H1 (cell line): ENCODE results near the gene PHKA2. TPM values are rescaled to one million over a fixed set of nuclear protein-coding genes. Genes with fewer than 3 reads are reported as not detected.

Source experiments
- CTCF ChIA-PET: fragments of 300-600 bp; sonication (Branson Sonifier 250); formaldehyde crosslinking; loops from one replicate; lab custom pipeline; 2021; ENCODE audit not compliant: partially characterized antibody; lab: Charles Lee
- POLR2A ChIA-PET: fragments of 300-600 bp; sonication (Branson Sonifier 250); formaldehyde crosslinking; loops from one replicate; lab custom pipeline; 2021; ENCODE audit warnings: inconsistent platforms; ENCODE audit not compliant: partially characterized antibody; lab: Charles Lee
- DNase-seq, 2 experiments: peaks; one replicate each; pipeline versions ENCODE4 v3.0.0 to v3.0.0-alpha.2; 2010 to 2022; ENCODE audit warnings: low spot score in 2 of 2, low read depth in 1 of 2, mixed read lengths in 1 of 2
- FAIRE-seq: peaks from 2 replicates; lab custom pipeline; 2011; peaks lifted over from hg19 to GRCh38; lab: Jason Lieb, UNC
- H2AFZ ChIP-seq: 2 replicates; pipeline ENCODE4 v1.8.1; 2012; ENCODE audit warnings: low read length, inconsistent platforms
- H2AK5ac ChIP-seq: 2 replicates; pipeline ENCODE4 v1.6.1; 2013; ENCODE audit warnings: low read depth, low read length
- H2BK120ac ChIP-seq: replicated peaks from 2 replicates; pipeline ENCODE3; 2013; ENCODE audit warnings: low read depth, low read length, inconsistent platforms
- H2BK12ac ChIP-seq: 2 replicates; pipeline ENCODE4 v1.6.1; 2013; ENCODE audit warnings: low read depth, low read length
- H2BK15ac ChIP-seq: 2 replicates; pipeline ENCODE4 v1.6.1; 2013; ENCODE audit warnings: low read length
- H2BK20ac ChIP-seq: 2 replicates; pipeline ENCODE4 v1.6.1; 2013; ENCODE audit warnings: low read length
- H2BK5ac ChIP-seq: 2 replicates; pipeline ENCODE4 v1.6.1; 2013; ENCODE audit warnings: low read depth, low read length
- H3K14ac ChIP-seq: 2 replicates; pipeline ENCODE4 v1.6.1; 2013; ENCODE audit warnings: inconsistent platforms; ENCODE audit not compliant: insufficient read length
- H3K18ac ChIP-seq: 2 replicates; pipeline ENCODE4 v1.6.1; 2013; ENCODE audit warnings: low read length; ENCODE audit errors: extremely low read depth
- H3K23ac ChIP-seq: 2 replicates; pipeline ENCODE4 v1.6.1; 2013; ENCODE audit warnings: inconsistent platforms; ENCODE audit not compliant: insufficient read length
- H3K23me2 ChIP-seq: 2 replicates; pipeline ENCODE4 v1.6.1; 2013; ENCODE audit warnings: low read depth, low read length
- H3K27ac ChIP-seq: 2 replicates; pipeline ENCODE4 v1.6.1; 2011; ENCODE audit warnings: low read depth, low read length, inconsistent platforms
- H3K27me3 ChIP-seq, 4 experiments: replicated peaks in 1 of 4; 1 replicate in 1 of 4; 2 replicates in 3 of 4; pipeline versions ENCODE4 v1.6.1 to v1.8.1; 2011 to 2013; ENCODE audit warnings: low read length in 3 of 4, mild to moderate bottlenecking in 3 of 4, inconsistent platforms in 2 of 4, mixed read lengths in 2 of 4, moderate library complexity in 1 of 4; ENCODE audit not compliant: control insufficient read depth in 3 of 4, insufficient read depth in 3 of 4; ENCODE audit errors: extremely low read depth in 1 of 4
- H3K36me3 ChIP-seq, 4 experiments: 2 replicates each; pipeline versions ENCODE4 v1.6.1 to v1.8.1; 2011 to 2013; ENCODE audit warnings: mild to moderate bottlenecking in 4 of 4, low read length in 3 of 4, moderate library complexity in 2 of 4, control low read depth in 1 of 4, inconsistent platforms in 1 of 4; ENCODE audit not compliant: insufficient read depth in 4 of 4, control insufficient read depth in 2 of 4
- H3K4ac ChIP-seq: replicated peaks from 2 replicates; pipeline ENCODE3; 2013; ENCODE audit warnings: low read length, low read depth, mixed read lengths, inconsistent platforms; ENCODE audit not compliant: insufficient read length
- H3K4me1 ChIP-seq, 4 experiments: replicated peaks in 1 of 4; 1 replicate in 1 of 4; 2 replicates in 3 of 4; pipeline versions ENCODE4 v1.6.1 to v1.8.1; 2011 to 2013; ENCODE audit warnings: low read length in 3 of 4, inconsistent platforms in 2 of 4, mixed read lengths in 1 of 4; ENCODE audit not compliant: insufficient read depth in 4 of 4, control insufficient read depth in 3 of 4
- H3K4me2 ChIP-seq, 2 experiments: 2 replicates each; pipeline versions ENCODE4 v1.6.1 to v1.8.1; 2011 to 2013; ENCODE audit warnings: low read depth in 2 of 2, low read length in 2 of 2, control low read depth in 1 of 2, inconsistent platforms in 1 of 2, mild to moderate bottlenecking in 1 of 2; ENCODE audit not compliant: insufficient read depth in 1 of 2
- H3K4me3 ChIP-seq, 4 experiments: fragments of 200-600, 300-600 bp in 1 of 4; sonication (generic), shearing (Covaris generic), sonication (Bioruptor Twin) in 1 of 4; 2 replicates each; pipeline versions ENCODE4 v1.5.1 to v1.8.1; 2011 to 2016; ENCODE audit warnings: low read length in 4 of 4, low read depth in 3 of 4, control low read depth in 2 of 4, inconsistent platforms in 2 of 4, mild to moderate bottlenecking in 2 of 4, mixed read lengths in 1 of 4, moderate library complexity in 1 of 4; ENCODE audit not compliant: insufficient read depth in 2 of 4; ENCODE audit errors: extremely low read depth in 1 of 4
- H3K56ac ChIP-seq: replicated peaks from 2 replicates; pipeline ENCODE3; 2013; ENCODE audit warnings: low read depth, mild to moderate bottlenecking, mixed read lengths, low read length, inconsistent platforms; ENCODE audit not compliant: insufficient read length
- H3K79me1 ChIP-seq: 2 replicates; pipeline ENCODE4 v1.6.1; 2013; ENCODE audit warnings: low read depth, low read length, control low read depth
- H3K79me2 ChIP-seq, 2 experiments: 2 replicates each; pipeline versions ENCODE4 v1.6.1 to v1.8.1; 2012 to 2013; ENCODE audit warnings: low read length in 2 of 2, mild to moderate bottlenecking in 2 of 2, inconsistent platforms in 1 of 2; ENCODE audit not compliant: insufficient read depth in 2 of 2, control insufficient read depth in 1 of 2
- H3K9ac ChIP-seq, 4 experiments: replicated peaks in 1 of 4; 1 replicate in 1 of 4; 2 replicates in 3 of 4; pipeline versions ENCODE4 v1.6.1 to v1.8.1; 2011 to 2013; ENCODE audit warnings: low read depth in 3 of 4, low read length in 3 of 4, control low read depth in 2 of 4, mild to moderate bottlenecking in 2 of 4, moderate library complexity in 2 of 4, inconsistent platforms in 1 of 4; ENCODE audit errors: extremely low read depth in 1 of 4
- H3K9me3 ChIP-seq, 2 experiments: 2 replicates each; pipeline versions ENCODE4 v1.6.1 to v1.8.1; 2012 to 2013; ENCODE audit warnings: mild to moderate bottlenecking in 2 of 2, moderate library complexity in 2 of 2, control low read depth in 1 of 2, inconsistent platforms in 1 of 2, low read depth in 1 of 2, low read length in 1 of 2, mixed read lengths in 1 of 2; ENCODE audit not compliant: insufficient read depth in 2 of 2
- H4K20me1 ChIP-seq, 2 experiments: replicated peaks in 1 of 2; 2 replicates each; pipeline versions ENCODE3 to v1.8.1; 2011 to 2013; ENCODE audit warnings: inconsistent platforms in 2 of 2, low read length in 2 of 2, mild to moderate bottlenecking in 1 of 2; ENCODE audit not compliant: insufficient read depth in 2 of 2, control insufficient read depth in 1 of 2
- H4K5ac ChIP-seq: 2 replicates; pipeline ENCODE4 v1.6.1; 2013; ENCODE audit warnings: low read length, low read depth, mixed read lengths, inconsistent platforms; ENCODE audit not compliant: insufficient read length
- H4K8ac ChIP-seq: 2 replicates; pipeline ENCODE4 v1.8.0; 2013; ENCODE audit warnings: mild to moderate bottlenecking, moderate library complexity, low read length, inconsistent platforms; ENCODE audit not compliant: insufficient read depth; ENCODE audit errors: extremely low read depth
- H4K91ac ChIP-seq: replicated peaks from 2 replicates; pipeline ENCODE3; 2013; ENCODE audit warnings: low read length, mixed read lengths, inconsistent platforms; ENCODE audit not compliant: insufficient read length
- BCL11A ChIP-seq, 2 experiments: IDR thresholded peaks; one replicate each; pipeline ENCODE4 v1.6.1; 2011; ENCODE audit warnings: low read depth in 2 of 2, low read length in 2 of 2, mild to moderate bottlenecking in 2 of 2
- CBX5 ChIP-seq: fragments of 300-800, 300-1000 bp; sonication (generic); IDR thresholded peaks from 2 replicates; pipeline ENCODE4 v1.7.1; 2016; ENCODE audit warnings: antibody characterized with exemption, low read length, low read depth
- CHD2 ChIP-seq: IDR thresholded peaks from 2 replicates; pipeline ENCODE4 v1.6.1; 2012; ENCODE audit warnings: low read length, improper control_type of control experiment
- CTCF ChIP-seq, 3 experiments: IDR thresholded peaks; 1 replicate in 2 of 3; 2 replicates in 1 of 3; pipeline versions ENCODE4 v1.5.1 to v1.6.1; 2011; ENCODE audit warnings: low read length in 3 of 3, mild to moderate bottlenecking in 3 of 3, inconsistent platforms in 2 of 3, low read depth in 1 of 3, moderate library complexity in 1 of 3; ENCODE audit not compliant: insufficient read depth in 1 of 3; ENCODE audit errors: control extremely low read depth in 1 of 3
- EGR1 ChIP-seq: IDR thresholded peaks from 2 replicates; pipeline ENCODE4 v1.6.1; 2011; ENCODE audit warnings: low read depth, low read length, borderline replicate concordance
- EP300 ChIP-seq, 2 experiments: IDR thresholded peaks; 1 replicate in 1 of 2; 2 replicates in 1 of 2; pipeline ENCODE4 v1.6.1; 2011 to 2012; ENCODE audit warnings: low read depth in 2 of 2, low read length in 2 of 2, mild to moderate bottlenecking in 2 of 2, borderline replicate concordance in 1 of 2, inconsistent platforms in 1 of 2, moderate library complexity in 1 of 2
- JUN ChIP-seq: IDR thresholded peaks from 2 replicates; pipeline ENCODE4 v1.6.1; 2011; ENCODE audit warnings: low read depth, mild to moderate bottlenecking, improper control_type of control experiment, low read length
- MAX ChIP-seq: IDR thresholded peaks from 2 replicates; pipeline ENCODE4 v1.6.1; 2012; ENCODE audit warnings: inconsistent platforms
- SP2 ChIP-seq: IDR thresholded peaks from 2 replicates; pipeline ENCODE4 v1.6.1; 2012; ENCODE audit warnings: mild to moderate bottlenecking, low read length, inconsistent platforms
- TCF12 ChIP-seq: IDR thresholded peaks from 2 replicates; pipeline ENCODE4 v1.6.1; 2011; ENCODE audit warnings: low read depth, mild to moderate bottlenecking, low read length
- TEAD4 ChIP-seq: IDR thresholded peaks from 2 replicates; pipeline ENCODE4 v1.6.1; 2012; ENCODE audit warnings: low read depth, low read length, inconsistent platforms, mixed read lengths
- YY1 ChIP-seq: IDR thresholded peaks from 2 replicates; pipeline ENCODE4 v1.6.1; 2011; ENCODE audit warnings: low read depth, mild to moderate bottlenecking, low read length
- whole genome bisulfite sequencing, 2 experiments: shearing (Covaris generic) in 1 of 2; methylation state at CpG; one replicate each; pipeline versions ENCODE4 v1.1.6 to v1.1.7; 2013 to 2015; ENCODE audit warnings: low lambda C conversion rate in 2 of 2, mixed read lengths in 2 of 2, inconsistent platforms in 1 of 2, low coverage in 1 of 2, missing lambda C conversion rate in 1 of 2; ENCODE audit not compliant: insufficient replicate concordance in 2 of 2, insufficient coverage in 1 of 2, insufficient read length in 1 of 2; ENCODE audit errors: extremely low coverage in 1 of 2, missing lambda C conversion rate in 1 of 2; 5-methylcytosine and 5-hydroxymethylcytosine counted together
- polyA plus RNA-seq, 7 experiments: library from polyadenylated mRNA; depleted of rRNA in 3 of 7; stranded (reverse) in 5 of 7; unstranded in 2 of 7; fragments of >200 nt in 5 of 7; fragments of 200-250 nt in 2 of 7; gene quantifications; 1 replicate in 5 of 7; 2 replicates in 1 of 7; 4 replicates in 1 of 7; pipeline versions ENCODE4 v1.2.1 to v1.2.3, GENCODE V29; 2011 to 2013; ENCODE audit warnings: missing spikeins in 2 of 7, mixed read lengths in 2 of 7
- total RNA-seq: library from RNA; stranded (reverse); fragmentation: NEBNext Ultra II Directional; extraction: Animal tissue kit (Norgen Biotek cat#: 25700); gene quantifications from 2 replicates; pipeline ENCODE4 v1.2.1, GENCODE V29; 2021

PHKA2 gene
- total and polyA plus RNA-seq, 2 of the 8 experiments (the other 6 are each of a cell fraction or from before 2014, with no cell fraction given) = 28.1 to 35.8 TPM

GRCh38 chrX:18920566-18920965 is 63.3 kb downstream of the PHKA2 start:
- H2AFZ ChIP-seq = no peak overlapping the region
- H3K4ac ChIP-seq = no peak overlapping the region
- H4K91ac ChIP-seq = no peak overlapping the region
- no peaks in the 10 kb centered on the region for H3K9me3 ChIP-seq
- no peak for FAIRE-seq
- H3K27me3 ChIP-seq = no peaks in the 10 kb centered on the region
- no peaks in the 10 kb centered on the region for H3K79me1 ChIP-seq
- H3K23ac ChIP-seq = no peak overlapping the region
- CTCF ChIA-PET = no interaction called here
- H3K18ac ChIP-seq = no peak overlapping the region
- DNase-seq = no peak
- H3K4me1 ChIP-seq = no peaks in the 10 kb centered on the region
- no peaks in the 10 kb centered on the region for H4K20me1 ChIP-seq
- no peak overlapping the region for H4K5ac ChIP-seq
- H3K4me3 ChIP-seq = no peak overlapping the region
- no peak overlapping the region for H3K56ac ChIP-seq
- no peak overlapping the region for H2BK5ac ChIP-seq
- no peak overlapping the region for H3K27ac ChIP-seq
- H3K9ac ChIP-seq = no peak overlapping the region
- no peak overlapping the region for H2BK20ac ChIP-seq
- peaks cover 2 to 34% (median 14%) of the 10 kb centered on the region in 4 experiments for H3K36me3 ChIP-seq
- WGBS, 2 experiments = 82% methylated on average over 7 of the region's 7 CpGs; no CpG with 5 or more reads in 1 of the 2 experiments
- H3K23me2 ChIP-seq = no peaks in the 10 kb centered on the region
- H4K8ac ChIP-seq = no peak overlapping the region
- no peak overlapping the region for H3K14ac ChIP-seq
- H3K79me2 ChIP-seq = no peaks in the 10 kb centered on the region
- POLR2A ChIA-PET = no interaction called here
- H2AK5ac ChIP-seq = no peak overlapping the region
- H2BK15ac ChIP-seq = no peak overlapping the region
- H2BK120ac ChIP-seq = no peak overlapping the region
- H3K4me2 ChIP-seq = no peak overlapping the region
- H2BK12ac ChIP-seq = no peak overlapping the region
- TF ChIP-seq SP2 (no peak), EGR1 (no peak), JUN (no peak), TCF12 (no peak), TEAD4 (no peak), MAX (no peak), YY1 (no peak), BCL11A (IDR thresholded peaks at IDR 0.05; ENCODE audit: low read depth in 2 of 2, low read length in 2 of 2) (no peak), CTCF (IDR thresholded peaks at IDR 0.05; ENCODE audit: control extremely low read depth in 1 of 3, insufficient read depth in 1 of 3, low read depth in 1 of 3, low read length in 3 of 3) (no peak), CHD2 (no peak), EP300 (IDR thresholded peaks at IDR 0.05; ENCODE audit: borderline replicate concordance in 1 of 2, low read depth in 2 of 2, low read length in 2 of 2) (no peak), CBX5 (no peak)
